WI38 (cell line): ENCODE measurements around the gene ANKRD11.

Experiments
- H3K4me3 ChIP-seq: 2 replicates; pipeline ENCODE4 v1.5.1; 2011; ENCODE audit warnings: low read depth, mild to moderate bottlenecking, control low read depth, low read length
- CTCF ChIP-seq: IDR thresholded peaks from 2 replicates; pipeline ENCODE4 v1.5.1; 2012; ENCODE audit warnings: low read depth, mild to moderate bottlenecking, control low read depth, low read length

Gene ANKRD11

GRCh38 chr16:89224665-89225064, 265.7 kb downstream of the ANKRD11 start:
- TF ChIP-seq CTCF: no peak

GRCh38 chr16:89222931-89223330, 267.4 kb downstream of the ANKRD11 start:
- no peak overlapping the region for H3K4me3 ChIP-seq
- TF ChIP-seq CTCF: no peak

More at GRCh38 chr16:89224665-89225064, 265.7 kb downstream of the ANKRD11 start:
- no peak overlapping the region for H3K4me3 ChIP-seq

DNA sequence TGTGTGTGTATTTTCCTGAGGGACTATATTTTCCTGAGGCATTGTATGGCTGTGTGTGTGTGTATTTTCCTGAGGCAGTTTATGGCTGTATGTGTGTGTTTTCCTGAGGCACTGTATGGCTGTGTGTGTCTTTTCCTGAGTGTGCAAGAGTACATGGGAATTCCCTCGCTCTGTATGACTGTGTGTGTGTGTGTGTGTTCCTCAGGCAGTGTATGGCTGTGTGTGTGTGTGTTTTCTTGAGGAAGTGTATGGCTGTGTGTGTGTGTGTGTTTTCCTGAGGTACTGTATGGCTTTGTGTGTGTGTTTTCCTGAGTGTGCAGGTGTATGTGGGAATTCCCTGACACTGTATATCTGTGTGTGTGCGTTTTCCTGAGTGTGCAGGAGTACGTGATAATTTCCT, 268.8 kb downstream of the ANKRD11 start:
- no peak for TF ChIP-seq CTCF
- no peak overlapping the region for H3K4me3 ChIP-seq

DNA sequence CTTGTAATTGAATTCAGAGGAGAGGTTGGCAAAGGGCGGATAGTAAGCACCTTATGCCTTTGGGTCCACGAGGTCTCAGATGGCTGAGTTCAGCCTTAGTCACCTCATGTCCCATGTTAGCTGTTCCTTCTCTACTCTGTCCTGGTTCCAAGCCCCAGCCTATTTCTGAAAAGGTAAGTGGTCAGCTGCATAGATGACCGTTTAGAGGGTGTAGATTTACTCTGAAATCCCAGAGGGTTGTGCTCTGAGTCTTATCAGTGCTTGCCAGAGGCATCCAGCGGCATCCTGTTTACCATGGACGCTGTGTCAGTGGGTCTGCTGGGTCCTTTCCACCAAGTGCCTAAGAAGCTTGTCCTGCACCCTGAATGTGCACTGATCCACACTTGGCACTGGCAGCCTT, 271.0 kb downstream of the ANKRD11 start:
- TF ChIP-seq CTCF: no peak
- H3K4me3 ChIP-seq: no peak overlapping the region
